Body of pancreas (tissue), 4 donors: ENCODE measurements around the gene NEK7.

Source experiments
- POLR2A ChIP-seq, 3 donors: fragments of 450-650 bp; IDR thresholded peaks; one replicate each; pipeline ENCODE4 v1.6.1; 2016; ENCODE audit warnings: antibody characterized with exemption in 3 of 3, mild to moderate bottlenecking in 2 of 3
- TF ChIP-seq, protein P1 (sequence below), 7 experiments: fragments of 450-650 bp in 4 of 7; fragments of 200-600 bp in 3 of 7; sonication (generic) in 3 of 7; IDR thresholded peaks; one replicate each; pipeline ENCODE4 v1.5.1; 2016 to 2019; ENCODE audit warnings: antibody characterized with exemption in 7 of 7

- no peak for TF ChIP-seq POLR2A (IDR thresholded peaks at IDR 0.05)
- TF ChIP-seq, protein P1, sequence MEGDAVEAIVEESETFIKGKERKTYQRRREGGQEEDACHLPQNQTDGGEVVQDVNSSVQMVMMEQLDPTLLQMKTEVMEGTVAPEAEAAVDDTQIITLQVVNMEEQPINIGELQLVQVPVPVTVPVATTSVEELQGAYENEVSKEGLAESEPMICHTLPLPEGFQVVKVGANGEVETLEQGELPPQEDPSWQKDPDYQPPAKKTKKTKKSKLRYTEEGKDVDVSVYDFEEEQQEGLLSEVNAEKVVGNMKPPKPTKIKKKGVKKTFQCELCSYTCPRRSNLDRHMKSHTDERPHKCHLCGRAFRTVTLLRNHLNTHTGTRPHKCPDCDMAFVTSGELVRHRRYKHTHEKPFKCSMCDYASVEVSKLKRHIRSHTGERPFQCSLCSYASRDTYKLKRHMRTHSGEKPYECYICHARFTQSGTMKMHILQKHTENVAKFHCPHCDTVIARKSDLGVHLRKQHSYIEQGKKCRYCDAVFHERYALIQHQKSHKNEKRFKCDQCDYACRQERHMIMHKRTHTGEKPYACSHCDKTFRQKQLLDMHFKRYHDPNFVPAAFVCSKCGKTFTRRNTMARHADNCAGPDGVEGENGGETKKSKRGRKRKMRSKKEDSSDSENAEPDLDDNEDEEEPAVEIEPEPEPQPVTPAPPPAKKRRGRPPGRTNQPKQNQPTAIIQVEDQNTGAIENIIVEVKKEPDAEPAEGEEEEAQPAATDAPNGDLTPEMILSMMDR (IDR thresholded peaks at IDR 0.05), result no peak
Measured at GRCh38 chr1:198185759-198186158, 29.0 kb downstream of the NEK7 start.
